Calu3 (cell line): ENCODE measurements around the gene CLK2. TPM values are rescaled to one million over a fixed set of nuclear protein-coding genes. Genes with fewer than 3 reads are reported as not detected.

ENCODE experiments used
- BruUV-seq: library from RNA; stranded (reverse); fragments of 400-500 nt; replicated peaks from 2 replicates; lab custom pipeline; 2021; lab: Mats Ljungman, UMichigan
- CTCF ChIA-PET: fragments of 300-600 bp; sonication (Branson Sonifier 250); formaldehyde crosslinking; loops from one replicate; lab custom pipeline; 2022; ENCODE audit warnings: antibody characterized with exemption; lab: Charles Lee
- DNase-seq: peaks from one replicate; pipeline ENCODE4 v3.0.0; 2022
- H3K27ac Mint-ChIP-seq: one replicate; pipeline ENCODE4 v1.8.0; 2022; ENCODE audit warnings: mixed read lengths; ENCODE audit not compliant: unreplicated experiment
- H3K27me3 Mint-ChIP-seq: one replicate; pipeline ENCODE4 v1.8.0; 2022; ENCODE audit warnings: mixed read lengths; ENCODE audit not compliant: unreplicated experiment
- H3K36me3 Mint-ChIP-seq: one replicate; pipeline ENCODE4 v1.8.0; 2022; ENCODE audit warnings: mild to moderate bottlenecking, moderate library complexity, mixed read lengths; ENCODE audit not compliant: insufficient read depth, unreplicated experiment
- H3K4me1 Mint-ChIP-seq: one replicate; pipeline ENCODE4 v1.8.0; 2022; ENCODE audit warnings: mild to moderate bottlenecking, low read depth, mixed read lengths; ENCODE audit not compliant: unreplicated experiment
- H3K4me3 Mint-ChIP-seq: one replicate; pipeline ENCODE4 v1.8.0; 2022; ENCODE audit warnings: mild to moderate bottlenecking, low read depth, moderate library complexity, mixed read lengths; ENCODE audit not compliant: unreplicated experiment
- H3K9me3 Mint-ChIP-seq: one replicate; pipeline ENCODE4 v1.8.0; 2022; ENCODE audit warnings: low read depth, mixed read lengths; ENCODE audit not compliant: unreplicated experiment
- intact Hi-C: fragments of 100-400 bp; cut with micrococcal nuclease; formaldehyde crosslinking; loops from one replicate; pipeline ENCODE4 v1.10.0; 2022; ENCODE audit not compliant: unreplicated experiment
- total RNA-seq: library from RNA; stranded (reverse); gene quantifications from 2 replicates; pipeline ENCODE4 v1.2.3, GENCODE V29; 2022
- TF ChIP-seq, protein P1 (sequence below): fragments of 200-600 bp; IDR thresholded peaks from one replicate; pipeline ENCODE4 v1.8.0; 2022; ENCODE audit warnings: antibody characterized with exemption; ENCODE audit not compliant: unreplicated experiment

Gene CLK2
- total RNA-seq, 1 experiment from 2014 or later, result 78.5 TPM

DNA sequence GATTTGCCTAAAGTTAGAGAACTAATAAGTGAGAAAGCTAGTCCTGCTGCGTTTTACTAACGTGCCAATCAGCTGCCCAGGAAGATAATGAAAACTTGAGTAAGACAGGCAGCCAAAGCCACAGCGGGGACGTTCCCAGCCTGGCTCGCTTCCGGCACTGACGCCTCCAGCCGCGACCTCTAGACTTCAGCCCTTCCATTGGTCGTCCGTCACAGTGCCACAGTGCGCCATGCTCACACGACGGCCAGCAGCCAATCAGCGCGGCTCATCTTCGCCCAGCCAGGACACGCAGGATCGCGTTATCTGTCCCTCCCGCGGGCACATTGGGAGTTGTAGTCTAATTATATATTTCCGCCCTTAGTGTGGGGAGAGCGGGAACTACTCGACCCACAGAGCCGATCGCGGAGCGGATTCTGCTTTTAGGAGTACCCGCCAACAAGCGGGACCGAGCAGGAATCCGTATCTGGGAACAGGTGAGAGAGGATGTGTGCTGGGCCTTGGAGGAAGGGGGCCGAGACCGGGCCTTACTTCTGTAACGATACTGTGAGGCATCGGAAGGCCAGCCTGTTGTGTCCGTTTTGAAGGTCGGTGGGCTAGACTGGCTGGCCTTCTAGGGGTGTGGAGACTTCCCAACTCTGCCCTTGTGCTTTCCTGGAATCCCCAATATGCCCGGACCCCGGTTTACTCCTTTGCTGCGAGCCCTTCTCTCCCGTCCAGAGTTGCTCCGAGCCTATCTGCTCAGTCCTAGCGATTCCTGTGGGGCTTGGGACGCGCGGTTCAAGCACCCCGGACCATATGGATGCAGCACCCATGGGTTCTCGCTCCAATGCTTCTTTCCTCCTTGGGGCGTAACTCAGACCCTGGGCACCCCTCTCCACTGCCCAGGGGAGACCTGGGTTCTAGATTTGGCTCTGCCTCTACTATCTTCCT, 35.5 kb upstream of the CLK2 start, which contains the start of gene FDPS:
Gene FDPS (plus strand): TSS at position 374 of the 930 bp plus-strand sequence. CDS start 924 bp downstream, outside the sequence.
- H3K4me3 Mint-ChIP-seq, result peak within 1 kb of the TSS; percentile 90
- peak; percentile 98 for DNase-seq
- peaks cover 60% of the 10 kb centered on the region for H3K4me1 Mint-ChIP-seq
- no peaks in the 10 kb centered on the region for H3K9me3 Mint-ChIP-seq
- H3K27ac Mint-ChIP-seq, result peak within 1 kb of the TSS; percentile 97
- peaks cover 58% of the 10 kb centered on the region for H3K36me3 Mint-ChIP-seq
- no peaks in the 10 kb centered on the region for H3K27me3 Mint-ChIP-seq
- intact Hi-C loops, result loop anchor here (1.0 kb wide), 1 partner anchor 15 kb away; no protein-coding TSS in a partner anchor
- TF ChIP-seq, protein P1, sequence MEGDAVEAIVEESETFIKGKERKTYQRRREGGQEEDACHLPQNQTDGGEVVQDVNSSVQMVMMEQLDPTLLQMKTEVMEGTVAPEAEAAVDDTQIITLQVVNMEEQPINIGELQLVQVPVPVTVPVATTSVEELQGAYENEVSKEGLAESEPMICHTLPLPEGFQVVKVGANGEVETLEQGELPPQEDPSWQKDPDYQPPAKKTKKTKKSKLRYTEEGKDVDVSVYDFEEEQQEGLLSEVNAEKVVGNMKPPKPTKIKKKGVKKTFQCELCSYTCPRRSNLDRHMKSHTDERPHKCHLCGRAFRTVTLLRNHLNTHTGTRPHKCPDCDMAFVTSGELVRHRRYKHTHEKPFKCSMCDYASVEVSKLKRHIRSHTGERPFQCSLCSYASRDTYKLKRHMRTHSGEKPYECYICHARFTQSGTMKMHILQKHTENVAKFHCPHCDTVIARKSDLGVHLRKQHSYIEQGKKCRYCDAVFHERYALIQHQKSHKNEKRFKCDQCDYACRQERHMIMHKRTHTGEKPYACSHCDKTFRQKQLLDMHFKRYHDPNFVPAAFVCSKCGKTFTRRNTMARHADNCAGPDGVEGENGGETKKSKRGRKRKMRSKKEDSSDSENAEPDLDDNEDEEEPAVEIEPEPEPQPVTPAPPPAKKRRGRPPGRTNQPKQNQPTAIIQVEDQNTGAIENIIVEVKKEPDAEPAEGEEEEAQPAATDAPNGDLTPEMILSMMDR, result no peak
- TSS peak; percentile 94 for BruUV-seq
- CTCF ChIA-PET, result interaction anchor here (0.7 to 1.9 kb wide), 4 partner anchors 15 to 58 kb away, joined by 3 to 18 read pairs (median 10); partner anchors contain the start of gene CLK2

DNA sequence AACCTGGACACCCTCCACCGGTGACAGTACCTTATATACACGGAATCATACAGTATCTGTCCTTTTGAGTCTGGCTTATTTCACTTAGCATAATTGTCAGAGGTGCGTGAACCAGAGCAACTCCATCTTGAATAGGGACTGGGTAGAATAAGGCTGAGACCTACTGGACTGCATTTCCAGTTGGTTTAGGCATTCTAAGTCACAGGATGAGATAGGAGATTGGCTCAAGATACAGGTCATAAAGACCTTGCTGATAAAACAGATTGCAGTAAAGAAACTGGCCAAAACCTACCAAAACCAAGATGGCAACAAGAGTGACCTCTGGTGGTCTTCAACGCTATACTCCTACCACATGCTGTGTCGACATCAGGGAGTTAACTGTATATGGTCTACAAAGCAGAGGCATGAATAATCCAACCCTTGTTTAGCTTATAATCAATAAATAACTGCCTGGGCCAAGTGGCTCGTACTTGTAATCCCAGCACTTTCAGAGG, 34.0 kb upstream of the CLK2 start:
- Mint-ChIP-seq H3K27me3 (no peaks in the 10 kb centered on the region), H3K4me3 (no peak overlapping the region), H3K4me1 (peaks cover 52% of the 10 kb centered on the region), H3K36me3 (peaks cover 43% of the 10 kb centered on the region), H3K9me3 (no peaks in the 10 kb centered on the region), H3K27ac (peak overlapping the region; percentile 97)
- DNase-seq, result no peak
- TF ChIP-seq, protein P1, result no peak
- CTCF ChIA-PET, result interaction anchor here (0.7 to 1.9 kb wide), 3 partner anchors 29 to 57 kb away, joined by 3 to 18 read pairs (median 10); partner anchors contain the start of gene CLK2
- intact Hi-C loops, result no loop called here
- no TSS peak for BruUV-seq

DNA sequence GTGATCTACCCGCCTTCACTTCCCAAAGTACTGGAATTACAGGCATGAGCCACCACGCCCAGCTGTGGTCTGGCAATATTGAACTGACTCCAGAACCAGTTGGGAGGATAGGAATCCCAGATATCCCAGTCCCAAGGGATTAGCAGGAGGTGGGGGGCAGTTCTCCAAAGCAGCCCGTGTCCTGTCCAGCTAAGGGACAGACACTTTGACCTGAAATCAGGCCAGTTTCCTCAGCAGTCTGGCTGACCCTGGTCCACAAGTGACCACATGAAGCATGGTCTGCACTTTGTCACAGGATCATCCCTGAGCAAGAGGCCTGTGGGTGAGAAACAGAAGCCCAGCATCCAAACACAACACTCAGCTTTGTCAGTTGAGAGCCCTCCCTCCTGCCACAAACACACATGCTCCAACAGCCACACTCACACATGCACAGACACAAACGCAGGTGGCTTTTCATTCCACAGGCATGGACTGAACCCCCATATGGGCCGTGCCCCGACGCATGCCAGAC, 32.6 kb upstream of the CLK2 start:
- no peak for DNase-seq
- Mint-ChIP-seq H3K9me3 (no peaks in the 10 kb centered on the region), H3K4me3 (no peak overlapping the region), H3K27ac (peak overlapping the region; percentile 81), H3K36me3 (peaks cover 30% of the 10 kb centered on the region), H3K4me1 (peaks cover 38% of the 10 kb centered on the region), H3K27me3 (no peaks in the 10 kb centered on the region)
- TF ChIP-seq, protein P1, result no peak
- CTCF ChIA-PET, result interaction anchor here (1.5 to 1.9 kb wide), 2 partner anchors 18 to 27 kb away, joined by 5 to 8 read pairs; no protein-coding TSS in a partner anchor
- BruUV-seq, result no TSS peak
- intact Hi-C loops, result no loop called here

DNA sequence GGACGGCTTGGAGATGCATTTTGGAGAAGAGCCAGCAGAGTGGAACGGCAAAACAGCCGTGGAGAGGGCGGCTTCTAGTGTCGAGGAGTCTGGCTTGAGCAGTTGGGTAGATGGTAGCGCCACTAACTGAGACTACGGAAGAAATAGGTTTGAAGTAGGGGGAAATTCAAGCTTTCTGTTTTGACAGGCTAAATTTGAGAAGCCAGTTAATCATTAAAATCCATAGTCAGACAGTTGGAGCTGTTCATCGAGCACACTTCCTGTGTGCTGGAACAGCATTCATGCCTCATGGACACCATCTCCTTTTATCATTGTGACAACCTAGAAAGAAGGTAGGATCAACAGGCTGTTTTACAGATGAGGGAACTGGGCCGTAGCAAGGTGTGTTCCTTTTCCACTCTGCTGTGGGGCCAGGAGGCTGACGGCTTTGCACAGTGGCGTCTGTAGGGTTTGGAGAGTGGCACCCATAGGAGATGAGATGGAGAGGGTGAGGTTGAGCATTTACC, 31.3 kb upstream of the CLK2 start:
- Mint-ChIP-seq H3K4me1 (peaks cover 29% of the 10 kb centered on the region), H3K9me3 (no peaks in the 10 kb centered on the region), H3K27me3 (no peaks in the 10 kb centered on the region), H3K27ac (no peak overlapping the region), H3K4me3 (no peak overlapping the region), H3K36me3 (peaks cover 17% of the 10 kb centered on the region)
- intact Hi-C loops, result no loop called here
- DNase-seq, result no peak
- TF ChIP-seq, protein P1, result no peak
- BruUV-seq, result no TSS peak
- CTCF ChIA-PET, result interaction anchor here (1.9 kb wide), 1 partner anchor 19 kb away, joined by 8 read pairs; no protein-coding TSS in a partner anchor
